Measurements from ENCODE around the gene PSAT1.

PSAT1 gene

DNA sequence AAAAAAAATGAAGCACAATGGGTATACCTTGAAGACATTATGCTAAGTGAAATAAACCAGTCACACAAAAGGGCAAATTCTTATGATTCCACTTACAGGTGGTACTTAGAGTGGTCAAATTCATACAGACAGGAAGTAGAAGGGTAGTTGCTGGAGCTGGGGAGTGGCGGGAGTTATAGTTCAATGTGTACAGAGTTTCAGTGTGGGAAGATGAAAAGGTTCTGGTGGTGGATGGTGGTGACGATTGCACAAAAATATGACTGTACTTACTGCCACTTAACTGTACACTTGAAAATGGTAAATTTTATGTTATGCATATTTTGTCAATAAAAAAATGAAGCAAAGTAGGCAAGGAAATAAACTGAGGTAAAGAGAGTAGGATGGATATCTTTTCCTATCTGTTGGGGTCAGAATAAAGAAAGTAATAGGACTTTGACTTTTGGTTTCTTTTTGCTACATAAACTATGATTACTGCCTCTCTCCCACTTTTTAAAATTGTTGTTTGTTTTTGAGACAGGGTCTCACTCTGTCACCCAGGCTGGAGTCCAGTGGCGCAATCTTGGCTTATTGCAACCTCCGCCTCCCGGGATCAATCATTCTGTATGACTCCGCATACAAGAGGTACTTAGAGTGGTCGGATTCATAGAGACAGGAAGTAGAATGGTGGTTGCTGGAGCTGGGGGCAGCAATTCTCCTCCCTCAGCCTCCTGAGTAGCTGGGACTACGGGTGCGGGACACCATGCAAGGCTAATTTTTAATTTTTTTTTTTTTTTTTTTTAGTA lies 4.0 kb upstream of the PSAT1 start:
- no peak for DNase-seq

DNA sequence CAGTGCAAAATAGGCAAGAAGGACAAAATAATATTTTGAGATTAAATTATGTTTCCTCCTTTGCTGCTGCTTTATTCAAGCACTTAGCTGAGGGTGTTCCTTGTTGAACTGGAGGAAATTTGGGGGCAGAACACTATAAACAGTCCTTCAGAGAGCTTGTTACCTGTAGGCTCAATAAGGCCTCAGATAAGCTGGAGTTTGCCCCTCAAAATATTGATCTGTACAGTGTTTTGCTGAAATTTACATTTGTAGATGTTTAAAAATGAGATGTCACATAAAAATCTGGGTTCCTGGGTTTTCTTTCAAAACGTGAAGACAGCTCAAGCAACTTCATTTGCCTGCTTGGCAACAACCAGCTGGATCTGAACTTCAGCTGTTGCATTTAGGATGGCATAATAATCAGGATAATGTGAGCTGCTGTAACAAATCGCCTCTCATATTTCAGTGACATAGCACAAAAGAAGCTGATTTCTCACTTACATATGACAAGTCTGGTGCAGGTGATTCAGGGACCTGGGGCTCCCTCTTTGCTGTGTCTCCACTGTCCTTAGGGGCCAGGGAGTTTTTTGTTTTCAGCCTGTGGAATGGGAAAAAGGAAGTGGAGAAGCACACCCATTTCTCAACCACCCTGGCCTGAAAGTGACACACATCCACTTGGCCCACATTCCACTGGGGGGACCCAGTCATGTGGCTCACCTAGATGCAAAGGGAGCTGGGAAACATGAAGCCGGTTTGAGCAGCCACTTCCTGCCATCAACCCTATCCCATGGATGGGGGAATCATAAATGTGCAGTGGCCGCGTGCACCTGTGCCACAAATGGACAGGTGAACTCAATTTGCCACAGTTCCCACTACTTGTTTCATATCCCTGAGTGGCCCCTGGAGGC lies 2.4 kb upstream of the PSAT1 start:
- no peak for DNase-seq

DNA sequence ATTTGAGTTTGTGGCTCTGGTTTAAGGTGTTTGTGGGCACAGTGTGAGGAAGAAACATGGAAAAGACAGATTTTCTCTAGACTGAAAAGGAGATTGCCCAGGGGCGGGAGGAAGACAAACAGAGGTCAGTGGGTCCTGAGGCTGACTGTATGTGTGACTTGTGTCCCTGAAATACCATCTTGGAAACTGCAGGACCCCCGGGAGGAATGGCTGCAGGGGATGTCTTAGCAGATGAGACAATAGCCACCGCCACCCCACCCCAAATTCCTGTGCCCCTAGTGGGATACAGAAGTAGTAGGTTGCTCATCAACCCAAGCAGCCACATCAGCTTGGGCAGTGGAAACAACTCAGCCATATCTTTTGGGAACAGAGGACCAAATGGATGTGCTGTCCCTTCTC lies 1.7 kb upstream of the PSAT1 start:
- no peak for DNase-seq

- peak; percentile 43 for DNase-seq
Measured at GRCh38 chr9:78295731-78296130, 1.2 kb upstream of the PSAT1 start.

DNA sequence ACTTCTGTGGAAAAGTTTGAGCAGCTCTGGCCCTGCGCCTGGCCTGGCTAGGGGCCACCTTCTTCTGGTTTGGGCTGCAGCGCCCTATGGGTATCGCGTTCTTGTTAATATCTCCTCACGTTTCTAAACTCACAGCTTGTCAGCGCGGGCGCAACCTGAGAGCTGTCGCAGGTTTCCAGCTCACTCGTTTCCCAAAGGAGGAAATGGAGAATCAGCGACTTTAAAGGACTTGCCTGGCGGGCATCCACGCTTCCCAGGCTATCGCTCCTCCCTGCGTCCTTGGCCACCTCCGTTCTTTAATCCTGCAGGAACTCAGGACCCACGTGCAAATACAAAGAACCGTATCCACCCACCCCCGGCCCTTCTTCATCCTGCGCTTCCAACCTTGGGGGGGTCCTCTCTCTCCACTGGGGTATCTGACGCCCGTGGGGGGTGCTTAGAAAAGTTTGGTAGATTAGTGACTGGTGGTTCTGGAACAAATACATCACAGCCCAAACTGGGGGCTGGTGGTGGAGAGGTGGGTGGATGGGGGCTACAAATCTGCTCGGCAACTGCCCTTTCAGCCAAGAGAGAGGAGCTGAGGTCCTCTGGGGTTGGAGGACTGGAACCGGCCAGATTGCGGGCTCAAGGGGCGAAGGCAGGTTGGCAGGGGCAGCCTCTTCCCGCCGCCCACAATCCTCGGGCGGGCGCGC lies 578 bp upstream of the PSAT1 start:
- DNase-seq, result peak; percentile 84

GRCh38 chr9:78297672-78297961 lies 692 bp downstream of the PSAT1 start:
- DNase-seq, result no peak

DNA sequence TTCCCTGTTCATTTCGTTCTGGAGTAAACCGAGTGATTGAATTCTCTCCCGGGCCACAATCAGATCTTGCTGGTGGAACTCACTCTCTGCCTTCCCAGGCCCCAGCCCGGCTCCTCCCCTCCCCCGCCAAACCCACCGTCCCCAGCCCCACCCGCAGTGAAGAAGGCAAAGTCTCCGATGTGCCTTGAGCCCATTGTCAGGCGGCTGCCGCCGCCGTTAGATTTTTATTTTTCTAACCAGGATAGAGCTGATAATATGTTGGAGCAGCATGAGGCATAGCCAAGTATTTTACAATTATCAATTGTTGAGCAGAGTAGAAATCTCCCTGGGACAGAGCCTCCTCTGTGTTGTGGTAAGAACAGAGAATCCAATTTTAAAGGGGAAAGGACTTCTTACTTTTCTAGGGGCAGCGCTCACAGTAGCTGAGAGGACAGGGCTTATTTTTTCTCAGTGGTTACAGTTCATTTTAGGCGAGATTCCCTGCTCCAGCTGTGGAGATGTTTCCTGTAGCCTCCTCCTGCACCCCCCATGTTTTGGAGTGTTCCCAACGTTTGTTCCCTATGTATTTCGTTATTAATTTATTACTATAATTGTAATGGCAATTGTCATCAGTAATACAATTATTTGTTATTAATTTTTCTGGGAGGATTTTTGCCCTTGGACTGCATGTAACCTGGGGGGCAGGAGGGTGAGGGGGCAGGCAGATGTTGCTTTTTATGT lies 1.3 kb downstream of the PSAT1 start:
- DNase-seq, result no peak

- no peak for DNase-seq
Measured at GRCh38 chr9:78300209-78300608, 3.3 kb downstream of the PSAT1 start.

DNA sequence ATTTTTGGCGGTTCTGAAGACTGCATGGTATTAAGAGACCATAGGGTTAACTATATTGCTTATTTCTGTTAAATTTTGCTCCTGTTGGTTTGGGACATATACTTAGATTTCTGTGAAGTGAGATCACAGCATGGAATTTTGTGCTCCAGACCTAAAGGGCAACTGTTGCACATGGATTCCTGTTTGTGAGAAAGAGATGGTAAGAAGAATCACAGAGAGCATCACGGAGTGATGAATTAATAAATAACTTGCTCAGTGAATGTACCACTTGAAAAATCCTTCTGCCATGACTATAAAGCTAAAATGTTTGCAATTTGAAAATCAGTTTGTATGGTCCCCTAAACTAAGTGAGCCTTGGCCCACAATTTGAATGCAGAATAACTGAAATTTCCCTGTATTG lies 4.5 kb downstream of the PSAT1 start:
- DNase-seq, result no peak

- no peak for DNase-seq
Measured at GRCh38 chr9:78303377-78304062, 6.6 kb downstream of the PSAT1 start.

- DNase-seq, result no peak
Measured at GRCh38 chr9:78304357-78304756, 7.4 kb downstream of the PSAT1 start.

- DNase-seq, result no peak
Measured at GRCh38 chr9:78306222-78307076, 9.5 kb downstream of the PSAT1 start.

- DNase-seq, result no peak
Measured at GRCh38 chr9:78307360-78307759, 10.4 kb downstream of the PSAT1 start.

DNA sequence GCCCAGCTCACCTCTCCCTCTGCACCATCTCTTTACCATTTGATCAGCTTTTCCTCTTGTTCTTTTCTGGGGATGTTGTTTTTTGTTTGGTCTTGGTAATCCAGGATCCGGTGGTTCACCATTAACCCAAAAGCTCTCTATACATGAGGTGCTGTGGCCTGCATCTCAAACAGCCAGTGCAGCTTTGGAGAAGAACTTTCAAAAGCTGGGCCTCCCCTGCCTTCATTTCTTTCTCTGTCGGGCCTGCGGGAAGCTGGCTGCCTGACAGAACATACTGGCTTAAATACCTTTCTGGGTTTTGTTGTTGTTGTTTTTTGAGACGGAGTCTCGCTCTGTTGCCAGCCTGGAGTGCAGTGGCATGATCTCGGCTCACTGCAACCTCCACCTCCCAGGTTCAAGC lies 12.1 kb downstream of the PSAT1 start:
- DNase-seq, result no peak

- no peak for DNase-seq
Measured at GRCh38 chr9:78311075-78311474, 14.2 kb downstream of the PSAT1 start.

DNA sequence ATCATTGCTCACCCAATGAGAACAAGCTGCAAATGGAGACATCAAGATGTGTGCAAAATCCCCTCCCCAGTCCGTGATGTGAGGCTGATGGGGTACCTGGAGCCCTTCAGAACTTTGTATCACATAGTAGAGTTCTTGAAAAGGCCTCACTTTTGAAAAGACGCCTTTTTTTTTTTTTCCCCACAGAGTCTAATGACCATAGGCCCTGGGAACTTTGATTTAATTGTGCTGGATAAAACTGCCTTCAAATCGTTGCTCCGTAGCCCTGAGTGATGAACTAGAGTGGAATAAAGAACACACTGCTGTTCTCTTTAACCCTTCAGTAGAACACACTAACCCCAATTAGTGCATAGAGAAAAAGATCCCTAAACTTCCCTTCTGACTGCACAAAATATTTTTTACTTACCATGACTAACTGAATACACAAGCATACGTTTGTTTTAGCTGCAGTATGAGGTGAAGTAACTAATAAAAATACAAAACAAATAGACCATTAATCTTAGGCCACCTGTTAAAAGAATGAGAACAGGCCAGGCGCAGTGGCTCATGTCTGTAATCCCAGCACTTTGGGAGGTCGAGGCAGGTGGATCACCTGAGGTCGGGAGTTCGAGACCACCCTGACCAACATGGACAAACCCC lies 15.1 kb downstream of the PSAT1 start:
- no peak for DNase-seq

GRCh38 chr9:78314550-78314949 lies 17.6 kb downstream of the PSAT1 start:
- DNase-seq, result no peak

DNA sequence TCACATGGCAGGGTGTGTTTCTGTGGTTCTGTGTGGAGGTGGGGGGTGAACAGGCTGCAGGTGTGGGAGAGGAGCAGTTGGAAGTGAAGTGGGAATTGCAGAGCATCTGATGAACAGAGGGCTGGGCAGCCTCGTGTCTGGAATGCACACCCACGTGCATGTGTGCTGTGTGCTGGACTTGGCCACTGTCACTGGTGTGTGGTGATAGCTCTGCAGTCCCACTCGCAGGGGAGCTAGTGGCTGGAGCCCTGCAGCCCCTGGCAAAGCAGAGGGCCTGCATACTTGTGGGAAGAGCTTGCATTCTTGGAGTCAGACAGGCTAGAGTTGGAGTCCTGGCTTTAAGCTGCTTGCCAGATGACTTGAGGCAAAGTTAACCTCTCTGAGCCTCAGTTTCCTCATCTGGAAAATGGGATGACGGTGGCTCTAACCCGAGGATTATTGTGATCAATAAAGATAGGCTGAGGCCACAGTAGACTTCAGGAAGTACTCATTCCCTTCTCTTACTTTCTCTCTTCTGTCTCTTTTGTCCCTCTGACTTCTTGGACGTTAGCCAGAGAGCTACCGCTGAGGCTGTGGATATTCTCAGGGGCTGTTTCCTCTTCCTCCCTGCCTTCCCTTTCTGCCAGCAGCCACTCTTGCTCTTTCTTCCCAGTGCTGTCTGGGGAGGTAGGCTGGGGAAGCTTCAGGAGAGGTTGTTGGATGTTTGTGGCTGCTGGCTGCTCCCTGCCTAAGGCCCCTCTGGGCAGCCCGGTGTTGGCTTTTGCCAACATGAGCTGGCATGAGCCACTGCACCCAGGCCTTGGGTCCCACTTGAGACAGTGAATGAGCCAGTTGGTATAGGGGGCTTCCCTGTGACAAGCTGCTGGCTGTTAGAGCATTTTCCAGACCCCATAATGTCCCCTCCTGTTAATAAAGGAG lies 18.3 kb downstream of the PSAT1 start:
- DNase-seq, result no peak

DNA sequence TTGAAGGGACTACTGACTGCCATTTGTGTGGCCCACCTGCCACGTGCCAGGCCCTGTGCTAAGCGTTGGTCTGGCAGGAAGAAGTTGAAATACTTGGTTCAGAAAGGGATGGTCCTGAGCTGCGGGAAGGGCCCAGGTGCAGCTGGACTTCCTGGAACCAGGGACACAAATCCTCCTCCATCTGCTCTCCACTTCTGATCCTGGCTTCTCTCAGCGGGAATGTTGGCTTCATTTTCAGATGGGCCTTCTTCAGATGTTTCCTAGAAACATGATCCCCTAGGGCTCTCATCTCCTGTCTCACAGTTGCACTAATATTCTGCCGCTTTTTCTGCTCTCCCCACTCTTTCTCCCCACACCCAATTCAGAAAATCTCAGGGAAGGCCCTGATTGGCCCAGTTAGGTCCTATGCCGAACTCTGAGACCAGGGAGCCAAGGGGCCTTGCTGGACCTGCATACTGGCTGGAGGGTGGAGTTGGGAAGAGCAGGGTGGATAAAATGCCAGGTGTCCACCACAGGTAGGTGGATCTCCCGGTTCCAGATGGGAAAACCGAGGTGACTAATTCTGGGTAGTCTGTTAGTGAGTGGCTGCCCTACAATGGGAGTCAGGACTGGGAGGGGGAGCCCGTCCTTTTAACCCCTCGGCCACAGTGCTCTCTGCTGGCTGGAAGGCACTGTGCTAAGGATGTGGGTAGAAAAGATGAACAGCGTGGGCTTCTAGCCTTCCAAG lies 19.4 kb downstream of the PSAT1 start:
- no peak for DNase-seq

All from left hindlimb (tissue), 1 donor.